Activated T-cell treated with anti-CD3 and anti-CD28 coated beads, Interleukin-2, amount 50 U/mL, for 1 hour (primary cell): Measurements from ENCODE around the gene GLG1.
"Not testable (repeated sequence)": the region's sequence is repeated elsewhere in the genome, so short reads cannot be mapped to it uniquely, and the experiment has no call there.

Experiments
- DNase-seq: peaks from one replicate; pipeline ENCODE4 v3.0.0-alpha.2; 2020

Gene GLG1

GRCh38 chr16:74524117-74524516 lies 82.8 kb downstream of the GLG1 start:
- no peak for DNase-seq

GRCh38 chr16:74523706-74524105 lies 83.2 kb downstream of the GLG1 start:
- not testable (repeated sequence) for DNase-seq

- DNase-seq, result no peak
Observed at GRCh38 chr16:74522160-74522559, 84.8 kb downstream of the GLG1 start.

- DNase-seq, result no peak
Observed at GRCh38 chr16:74521691-74522090, 85.2 kb downstream of the GLG1 start.

- DNase-seq, result not testable (repeated sequence)
Observed at GRCh38 chr16:74518934-74519333, 88.0 kb downstream of the GLG1 start.

GRCh38 chr16:74511961-74512360 lies 95.0 kb downstream of the GLG1 start:
- DNase-seq, result no peak

GRCh38 chr16:74505011-74505410 lies 101.9 kb downstream of the GLG1 start:
- DNase-seq, result no peak

GRCh38 chr16:74503412-74503811 lies 103.5 kb downstream of the GLG1 start:
- no peak for DNase-seq

- no peak for DNase-seq
Observed at GRCh38 chr16:74501484-74502478, 105.1 kb downstream of the GLG1 start.

GRCh38 chr16:74500907-74501306 lies 106.0 kb downstream of the GLG1 start:
- no peak for DNase-seq

GRCh38 chr16:74499114-74499513 lies 107.8 kb downstream of the GLG1 start:
- no peak for DNase-seq

- DNase-seq, result no peak
Observed at GRCh38 chr16:74497761-74498160, 109.2 kb downstream of the GLG1 start.

- DNase-seq, result no peak
Observed at GRCh38 chr16:74496054-74496453, 110.9 kb downstream of the GLG1 start.

GRCh38 chr16:74492976-74493375 lies 113.9 kb downstream of the GLG1 start:
- DNase-seq, result no peak

GRCh38 chr16:74487634-74488495 lies 119.0 kb downstream of the GLG1 start:
- no peak for DNase-seq

- DNase-seq, result no peak
Observed at GRCh38 chr16:74485916-74486315, 121.0 kb downstream of the GLG1 start.

GRCh38 chr16:74480150-74481029 lies 126.5 kb downstream of the GLG1 start:
- no peak for DNase-seq

- DNase-seq, result no peak
Observed at GRCh38 chr16:74477226-74477625, 129.7 kb downstream of the GLG1 start.

GRCh38 chr16:74474416-74474815 lies 132.5 kb downstream of the GLG1 start:
- DNase-seq, result no peak

- DNase-seq, result no peak
Observed at GRCh38 chr16:74472540-74472939, 134.4 kb downstream of the GLG1 start.

- DNase-seq, result no peak
Observed at GRCh38 chr16:74472010-74472409, 134.9 kb downstream of the GLG1 start.

- no peak for DNase-seq
Observed at GRCh38 chr16:74469946-74470478, 136.9 kb downstream of the GLG1 start.
